DMS53 treated with DMSO at 0.1 percent for 48 hours (cell line): ENCODE results near the gene UROC1.

Experiments
- DNase-seq: peaks from one replicate; lab custom pipeline; 2025; ENCODE audit not compliant: unreplicated experiment; lab: John Stamatoyannopoulos, UW

UROC1 gene

DNA sequence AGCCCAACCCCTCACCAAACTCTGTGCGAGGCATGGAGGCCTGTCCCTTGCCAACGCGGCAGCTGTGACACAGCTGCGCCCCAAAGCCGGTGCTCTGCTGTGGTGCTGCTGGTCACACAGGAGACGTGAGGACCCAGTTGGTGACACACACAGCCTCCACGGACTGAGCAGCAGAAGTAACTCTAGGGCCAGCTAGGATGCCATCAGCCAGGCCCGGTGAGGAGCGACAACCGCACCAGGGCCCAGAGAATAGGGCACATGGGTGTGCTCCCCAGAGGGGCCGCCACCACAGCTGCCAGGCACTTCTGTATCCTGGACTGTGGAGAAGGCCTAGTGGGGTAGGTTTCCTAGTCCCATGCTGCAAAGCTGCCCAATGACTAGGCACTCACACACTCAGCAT lies 52.6 kb downstream of the UROC1 start:
- no peak for DNase-seq

DNA sequence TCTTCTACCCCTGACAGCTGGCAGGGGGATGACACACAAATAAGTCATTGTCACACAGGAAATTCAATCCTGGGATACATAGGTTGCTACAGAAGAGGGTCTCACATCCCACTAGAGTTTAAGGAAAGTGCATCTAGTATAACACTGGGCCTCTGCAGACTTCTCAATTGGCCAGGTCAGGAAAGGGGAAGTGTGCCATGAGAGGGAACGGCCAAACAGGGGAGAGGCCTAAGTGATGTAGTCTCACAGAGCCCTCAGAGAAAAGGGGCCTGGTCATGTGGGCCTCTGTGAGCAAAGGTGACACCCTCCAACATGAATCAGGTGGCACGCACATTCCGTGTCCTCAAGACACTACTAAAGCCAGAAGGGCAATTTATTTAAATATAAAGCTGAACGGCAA lies 53.1 kb downstream of the UROC1 start:
- DNase-seq: no peak

GRCh38 chr3:126464093-126464492 lies 53.5 kb downstream of the UROC1 start:
- DNase-seq: peak; percentile 22

DNA sequence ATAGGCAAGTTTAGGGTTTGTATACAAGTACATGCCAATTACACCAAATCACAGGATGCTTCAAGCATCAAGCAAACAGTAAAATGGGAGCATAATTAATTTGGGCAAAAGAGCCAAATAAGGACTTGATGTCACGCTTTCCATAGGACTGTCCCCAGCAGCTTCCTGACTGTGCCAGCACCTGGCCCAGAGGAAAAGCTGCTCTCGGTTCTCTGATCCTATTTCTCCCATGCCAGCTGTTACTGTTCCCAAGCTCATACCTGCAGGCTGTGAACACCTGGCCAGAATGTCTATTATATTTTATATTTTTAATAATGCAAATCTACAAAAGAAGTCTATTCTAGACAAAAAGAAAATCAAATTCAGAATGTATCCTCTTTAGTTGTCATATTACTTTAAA lies 54.1 kb downstream of the UROC1 start:
- DNase-seq: peak; percentile 2

GRCh38 chr3:126461450-126462070 lies 56.0 kb downstream of the UROC1 start:
- no peak for DNase-seq

GRCh38 chr3:126460381-126460780 lies 57.2 kb downstream of the UROC1 start:
- DNase-seq: no peak

DNA sequence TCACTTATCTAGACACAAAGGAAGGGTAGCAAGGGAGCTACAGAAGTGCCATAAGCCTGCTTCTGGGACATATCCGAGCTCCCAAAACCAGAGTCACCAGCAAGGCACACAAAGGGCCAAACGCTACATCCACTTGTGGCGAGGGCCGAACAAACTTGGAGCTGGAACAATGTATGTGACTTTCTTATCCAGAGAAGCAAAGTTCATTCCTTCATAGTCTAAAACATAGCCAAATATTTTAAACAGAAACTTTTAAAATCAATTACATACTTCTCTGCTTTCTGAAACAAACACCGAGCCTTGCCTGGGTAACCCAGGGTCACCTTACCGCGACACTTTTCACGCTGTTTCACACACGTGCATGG lies 57.8 kb downstream of the UROC1 start:
- no peak for DNase-seq

GRCh38 chr3:126459111-126459762 lies 58.3 kb downstream of the UROC1 start:
- DNase-seq: no peak

GRCh38 chr3:126456766-126457388 lies 60.7 kb downstream of the UROC1 start:
- DNase-seq: no peak

- DNase-seq: no peak
Observed at GRCh38 chr3:126456211-126456610, 61.4 kb downstream of the UROC1 start.

GRCh38 chr3:126454437-126455198 lies 63.0 kb downstream of the UROC1 start:
- DNase-seq: no peak

- DNase-seq: no peak
Observed at GRCh38 chr3:126454025-126454424, 63.5 kb downstream of the UROC1 start.

GRCh38 chr3:126452213-126452612 lies 65.4 kb downstream of the UROC1 start:
- no peak for DNase-seq

- DNase-seq: no peak
Observed at GRCh38 chr3:126451511-126451910, 66.1 kb downstream of the UROC1 start.

GRCh38 chr3:126450744-126451143 lies 66.8 kb downstream of the UROC1 start:
- no peak for DNase-seq

- DNase-seq: no peak
Observed at GRCh38 chr3:126450219-126450618, 67.4 kb downstream of the UROC1 start.

GRCh38 chr3:126449621-126450051 lies 67.9 kb downstream of the UROC1 start:
- DNase-seq: no peak

- DNase-seq: no peak
Observed at GRCh38 chr3:126448893-126449180, 68.7 kb downstream of the UROC1 start.

DNA sequence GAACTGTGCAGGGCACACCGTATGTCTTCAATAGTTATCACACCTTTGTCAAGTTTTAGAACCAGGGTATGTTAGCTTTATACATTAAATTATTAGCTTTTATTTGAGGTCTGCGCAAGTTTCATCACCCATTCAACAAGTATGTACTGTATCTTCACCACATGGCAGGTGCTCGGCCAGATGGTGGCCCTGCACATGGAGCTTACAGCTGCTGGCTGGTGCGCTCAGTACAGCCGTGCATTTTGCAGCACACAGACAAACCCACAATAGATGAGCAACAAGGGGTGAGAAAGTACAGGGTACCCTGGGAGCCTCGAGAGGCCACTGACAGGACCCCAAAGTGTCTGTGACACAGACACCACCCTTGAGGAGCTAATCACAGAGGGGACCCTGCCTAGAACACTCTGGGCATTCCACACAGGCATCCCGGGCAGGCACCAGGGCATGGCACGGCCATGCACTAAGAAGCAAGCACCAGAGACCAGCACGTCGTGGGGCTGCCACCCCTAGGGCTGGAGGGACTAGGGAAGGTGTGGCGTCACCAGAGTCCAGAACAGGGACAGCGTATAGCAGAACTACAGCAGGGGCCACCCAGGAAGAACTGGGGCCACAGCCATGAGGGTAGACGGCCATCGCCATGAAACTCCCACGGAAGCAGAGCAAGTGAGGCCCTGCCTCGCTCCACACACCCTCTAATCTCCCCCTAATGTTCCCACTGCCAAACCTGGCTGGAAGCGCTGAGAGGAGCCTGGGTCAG lies 69.3 kb downstream of the UROC1 start:
- DNase-seq: no peak

GRCh38 chr3:126447456-126448106 lies 70.0 kb downstream of the UROC1 start:
- DNase-seq: no peak

GRCh38 chr3:126446791-126447190 lies 70.8 kb downstream of the UROC1 start:
- DNase-seq: no peak
